ENCODE results near the gene STPG1.

Gene STPG1

DNA sequence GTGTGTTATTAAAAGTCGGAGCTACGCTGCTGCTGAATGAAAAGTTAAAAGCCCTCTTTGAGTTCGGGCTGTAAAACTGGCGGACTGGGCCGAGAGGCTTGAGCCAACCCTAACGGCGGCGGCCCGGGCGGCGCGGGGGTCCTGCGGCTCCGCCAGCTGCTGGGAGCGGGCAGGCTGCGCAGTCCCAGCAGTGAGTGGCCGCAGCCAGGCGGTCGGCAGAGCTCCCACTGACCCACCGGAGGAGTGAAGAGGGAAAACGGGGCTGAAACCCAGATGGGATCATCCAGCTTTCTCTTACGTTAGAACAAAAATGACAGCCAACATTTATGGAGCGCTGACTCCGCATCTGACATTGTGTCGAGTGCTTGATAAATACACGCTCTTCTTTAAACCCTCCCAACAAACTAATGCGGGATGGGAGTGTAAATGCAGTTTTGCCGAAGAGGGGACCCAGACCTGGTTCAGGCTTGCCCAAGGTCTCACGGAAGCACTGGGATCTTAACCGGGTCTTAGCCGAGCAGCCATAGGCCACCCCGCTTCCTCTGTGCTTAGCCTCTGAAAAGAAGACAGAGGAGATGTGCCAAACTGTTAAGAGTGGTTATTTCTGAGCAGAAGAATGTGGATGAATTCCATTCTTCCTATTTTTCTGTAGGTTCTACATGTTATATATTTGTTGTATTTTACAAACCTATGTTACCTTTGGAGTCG, 91.0 kb downstream of the STPG1 start:
- H3K27me3 ChIP-seq (replicated peaks; ENCODE audit: control insufficient read depth, insufficient read depth, low read length, poor library complexity, severe bottlenecking): no peaks in the 10 kb centered on the region
- no peak for DNase-seq
- peak overlapping the region; percentile 49 for H3K4me3 ChIP-seq (ENCODE audit: insufficient read depth, low read depth, low read length, poor library complexity, severe bottlenecking)
- H3K9me3 ChIP-seq (ENCODE audit: control insufficient read depth, low read length): no peaks in the 10 kb centered on the region
- peaks cover 45% of the 10 kb centered on the region for H3K4me1 ChIP-seq (ENCODE audit: control insufficient read depth, insufficient read depth, low read length, poor library complexity, severe bottlenecking)
- H3K27ac ChIP-seq (ENCODE audit: insufficient read depth, low read length, poor library complexity, severe bottlenecking): no peak overlapping the region
- no peaks in the 10 kb centered on the region for H3K36me3 ChIP-seq (ENCODE audit: control insufficient read depth, insufficient read depth, low read length)

- H3K4me1 ChIP-seq (ENCODE audit: control insufficient read depth, insufficient read depth, low read length, poor library complexity, severe bottlenecking): peaks cover 45% of the 10 kb centered on the region
- no peaks in the 10 kb centered on the region for H3K36me3 ChIP-seq (ENCODE audit: control insufficient read depth, insufficient read depth, low read length)
- DNase-seq: peak; percentile 50 to 56 (median 54)
- H3K27me3 ChIP-seq (replicated peaks; ENCODE audit: control insufficient read depth, insufficient read depth, low read length, poor library complexity, severe bottlenecking): no peaks in the 10 kb centered on the region
- H3K27ac ChIP-seq (ENCODE audit: insufficient read depth, low read length, poor library complexity, severe bottlenecking): no peak overlapping the region
- H3K4me3 ChIP-seq (ENCODE audit: insufficient read depth, low read depth, low read length, poor library complexity, severe bottlenecking): peak overlapping the region; percentile 49
- no peaks in the 10 kb centered on the region for H3K9me3 ChIP-seq (ENCODE audit: control insufficient read depth, low read length)
These were observed 91.7 kb downstream of the STPG1 start for GRCh38 chr1:24321697-24322469.

- Histone ChIP-seq H3K9me3 (ENCODE audit: control insufficient read depth, low read length) (no peaks in the 10 kb centered on the region), H3K4me3 (ENCODE audit: insufficient read depth, low read depth, low read length, poor library complexity, severe bottlenecking) (peak overlapping the region; percentile 49), H3K36me3 (ENCODE audit: control insufficient read depth, insufficient read depth, low read length) (no peaks in the 10 kb centered on the region), H3K4me1 (ENCODE audit: control insufficient read depth, insufficient read depth, low read length, poor library complexity, severe bottlenecking) (peaks cover 45% of the 10 kb centered on the region), H3K27me3 (replicated peaks; ENCODE audit: control insufficient read depth, insufficient read depth, low read length, poor library complexity, severe bottlenecking) (no peaks in the 10 kb centered on the region), H3K27ac (ENCODE audit: insufficient read depth, low read length, poor library complexity, severe bottlenecking) (no peak overlapping the region)
- no peak for DNase-seq
These were observed 92.5 kb downstream of the STPG1 start for GRCh38 chr1:24321126-24321525.

GRCh38 chr1:24319962-24320361, 93.6 kb downstream of the STPG1 start:
- Histone ChIP-seq H3K27ac (ENCODE audit: insufficient read depth, low read length, poor library complexity, severe bottlenecking) (no peak overlapping the region), H3K27me3 (replicated peaks; ENCODE audit: control insufficient read depth, insufficient read depth, low read length, poor library complexity, severe bottlenecking) (no peaks in the 10 kb centered on the region), H3K36me3 (ENCODE audit: control insufficient read depth, insufficient read depth, low read length) (no peaks in the 10 kb centered on the region), H3K4me1 (ENCODE audit: control insufficient read depth, insufficient read depth, low read length, poor library complexity, severe bottlenecking) (peaks cover 45% of the 10 kb centered on the region), H3K9me3 (ENCODE audit: control insufficient read depth, low read length) (no peaks in the 10 kb centered on the region), H3K4me3 (ENCODE audit: insufficient read depth, low read depth, low read length, poor library complexity, severe bottlenecking) (no peak overlapping the region)
- DNase-seq: no peak

DNA sequence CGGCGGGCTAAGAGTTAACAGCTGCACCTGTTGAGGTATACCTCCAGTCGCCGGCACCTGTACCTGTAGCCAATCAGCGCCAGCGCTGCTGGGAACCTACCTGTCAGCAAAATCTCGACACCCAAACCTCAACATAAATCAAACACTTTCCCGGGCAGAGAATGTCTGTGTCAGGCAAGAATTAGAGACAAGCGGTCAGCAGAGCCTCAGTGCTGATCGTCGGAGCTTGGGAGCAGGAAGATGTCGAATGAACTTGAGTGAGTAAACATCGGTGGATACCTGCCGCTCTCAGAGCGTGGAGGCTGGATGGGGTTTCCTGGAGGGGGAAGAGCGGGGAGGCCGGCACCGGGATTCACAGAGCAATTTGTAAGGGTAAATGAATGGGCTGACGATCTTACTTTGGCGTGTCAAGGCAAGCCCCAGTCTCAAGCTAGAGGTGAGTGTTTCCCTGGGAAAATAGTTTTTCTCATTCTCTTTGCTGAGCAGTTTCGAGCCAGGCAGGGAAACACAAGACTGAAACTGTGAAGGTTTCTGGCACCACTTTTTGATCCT, 94.2 kb downstream of the STPG1 start, which contains the start of gene GRHL3:
Gene GRHL3, plus strand, starts transcription at position 46 of the 552 bp plus-strand sequence. Its CDS starts 195 bp downstream, at position 241.
- H3K4me1 ChIP-seq (ENCODE audit: control insufficient read depth, insufficient read depth, low read length, poor library complexity, severe bottlenecking): peaks cover 45% of the 10 kb centered on the region
- no peaks in the 10 kb centered on the region for H3K9me3 ChIP-seq (ENCODE audit: control insufficient read depth, low read length)
- H3K27ac ChIP-seq (ENCODE audit: insufficient read depth, low read length, poor library complexity, severe bottlenecking): no peak within 1 kb of the TSS
- DNase-seq: no peak
- no peaks in the 10 kb centered on the region for H3K36me3 ChIP-seq (ENCODE audit: control insufficient read depth, insufficient read depth, low read length)
- peak within 1 kb of the TSS; percentile 12 for H3K4me3 ChIP-seq (ENCODE audit: insufficient read depth, low read depth, low read length, poor library complexity, severe bottlenecking)
- no peaks in the 10 kb centered on the region for H3K27me3 ChIP-seq (replicated peaks; ENCODE audit: control insufficient read depth, insufficient read depth, low read length, poor library complexity, severe bottlenecking)

- Histone ChIP-seq H3K27me3 (replicated peaks; ENCODE audit: control insufficient read depth, insufficient read depth, low read length, poor library complexity, severe bottlenecking) (no peaks in the 10 kb centered on the region), H3K4me3 (ENCODE audit: insufficient read depth, low read depth, low read length, poor library complexity, severe bottlenecking) (peak overlapping the region; percentile 12)
These were observed 94.8 kb downstream of the STPG1 start for GRCh38 chr1:24318615-24319311.

GRCh38 chr1:24317956-24318614, 95.5 kb downstream of the STPG1 start:
- no peak overlapping the region for H3K27ac ChIP-seq (ENCODE audit: insufficient read depth, low read length, poor library complexity, severe bottlenecking)
- H3K9me3 ChIP-seq (ENCODE audit: control insufficient read depth, low read length): no peaks in the 10 kb centered on the region
- DNase-seq: no peak
- H3K4me3 ChIP-seq (ENCODE audit: insufficient read depth, low read depth, low read length, poor library complexity, severe bottlenecking): no peak overlapping the region
- H3K36me3 ChIP-seq (ENCODE audit: control insufficient read depth, insufficient read depth, low read length): no peaks in the 10 kb centered on the region
- H3K4me1 ChIP-seq (ENCODE audit: control insufficient read depth, insufficient read depth, low read length, poor library complexity, severe bottlenecking): peaks cover 44% of the 10 kb centered on the region
- H3K27me3 ChIP-seq (replicated peaks; ENCODE audit: control insufficient read depth, insufficient read depth, low read length, poor library complexity, severe bottlenecking): no peaks in the 10 kb centered on the region

More at GRCh38 chr1:24318615-24319311, 94.8 kb downstream of the STPG1 start:
- H3K4me1 ChIP-seq (ENCODE audit: control insufficient read depth, insufficient read depth, low read length, poor library complexity, severe bottlenecking): peaks cover 45% of the 10 kb centered on the region
- H3K27ac ChIP-seq (ENCODE audit: insufficient read depth, low read length, poor library complexity, severe bottlenecking): no peak overlapping the region
- no peaks in the 10 kb centered on the region for H3K36me3 ChIP-seq (ENCODE audit: control insufficient read depth, insufficient read depth, low read length)
- no peaks in the 10 kb centered on the region for H3K9me3 ChIP-seq (ENCODE audit: control insufficient read depth, low read length)
- no peak for DNase-seq

DNA sequence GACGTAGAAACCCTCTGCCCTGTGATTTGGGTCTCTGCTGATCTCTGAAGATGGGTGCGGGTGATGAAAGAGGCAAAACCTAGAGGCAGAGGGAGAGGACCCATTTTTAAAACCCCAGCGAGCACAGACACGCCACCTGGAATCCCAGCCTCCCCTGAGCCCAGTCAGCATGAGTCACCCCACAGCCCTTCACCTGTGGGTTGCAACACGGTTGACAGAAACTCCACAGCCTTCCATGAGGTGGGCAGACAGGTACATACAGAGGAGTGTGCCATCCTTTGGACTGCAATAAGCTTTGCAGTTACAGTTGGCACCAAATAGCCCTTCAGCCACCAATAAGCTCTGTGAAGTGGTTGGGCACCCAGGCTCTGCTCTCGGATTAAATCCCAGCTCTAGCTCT, 96.5 kb downstream of the STPG1 start:
- no peak for DNase-seq

GRCh38 chr1:24316645-24317044, 96.9 kb downstream of the STPG1 start:
- Histone ChIP-seq H3K27me3 (replicated peaks; ENCODE audit: control insufficient read depth, insufficient read depth, low read length, poor library complexity, severe bottlenecking) (no peaks in the 10 kb centered on the region), H3K4me3 (ENCODE audit: insufficient read depth, low read depth, low read length, poor library complexity, severe bottlenecking) (no peak overlapping the region), H3K4me1 (ENCODE audit: control insufficient read depth, insufficient read depth, low read length, poor library complexity, severe bottlenecking) (peaks cover 29% of the 10 kb centered on the region)

More for the DNA sequence above, 96.5 kb downstream of the STPG1 start:
- Histone ChIP-seq H3K27ac (ENCODE audit: insufficient read depth, low read length, poor library complexity, severe bottlenecking) (no peak overlapping the region), H3K27me3 (replicated peaks; ENCODE audit: control insufficient read depth, insufficient read depth, low read length, poor library complexity, severe bottlenecking) (no peaks in the 10 kb centered on the region), H3K4me3 (ENCODE audit: insufficient read depth, low read depth, low read length, poor library complexity, severe bottlenecking) (no peak overlapping the region), H3K36me3 (ENCODE audit: control insufficient read depth, insufficient read depth, low read length) (no peaks in the 10 kb centered on the region), H3K9me3 (ENCODE audit: control insufficient read depth, low read length) (no peaks in the 10 kb centered on the region), H3K4me1 (ENCODE audit: control insufficient read depth, insufficient read depth, low read length, poor library complexity, severe bottlenecking) (peaks cover 34% of the 10 kb centered on the region)

More at GRCh38 chr1:24316645-24317044, 96.9 kb downstream of the STPG1 start:
- Histone ChIP-seq H3K9me3 (ENCODE audit: control insufficient read depth, low read length) (no peaks in the 10 kb centered on the region), H3K36me3 (ENCODE audit: control insufficient read depth, insufficient read depth, low read length) (no peaks in the 10 kb centered on the region), H3K27ac (ENCODE audit: insufficient read depth, low read length, poor library complexity, severe bottlenecking) (no peak overlapping the region)
- no peak for DNase-seq
